ENCODE data around the gene PLXDC2. TPM values are rescaled to one million over a fixed set of nuclear protein-coding genes. Genes with fewer than 3 reads are reported as not detected.

PLXDC2 gene
- total RNA-seq, 1 experiment from 2014 or later, result 0.20 TPM

DNA sequence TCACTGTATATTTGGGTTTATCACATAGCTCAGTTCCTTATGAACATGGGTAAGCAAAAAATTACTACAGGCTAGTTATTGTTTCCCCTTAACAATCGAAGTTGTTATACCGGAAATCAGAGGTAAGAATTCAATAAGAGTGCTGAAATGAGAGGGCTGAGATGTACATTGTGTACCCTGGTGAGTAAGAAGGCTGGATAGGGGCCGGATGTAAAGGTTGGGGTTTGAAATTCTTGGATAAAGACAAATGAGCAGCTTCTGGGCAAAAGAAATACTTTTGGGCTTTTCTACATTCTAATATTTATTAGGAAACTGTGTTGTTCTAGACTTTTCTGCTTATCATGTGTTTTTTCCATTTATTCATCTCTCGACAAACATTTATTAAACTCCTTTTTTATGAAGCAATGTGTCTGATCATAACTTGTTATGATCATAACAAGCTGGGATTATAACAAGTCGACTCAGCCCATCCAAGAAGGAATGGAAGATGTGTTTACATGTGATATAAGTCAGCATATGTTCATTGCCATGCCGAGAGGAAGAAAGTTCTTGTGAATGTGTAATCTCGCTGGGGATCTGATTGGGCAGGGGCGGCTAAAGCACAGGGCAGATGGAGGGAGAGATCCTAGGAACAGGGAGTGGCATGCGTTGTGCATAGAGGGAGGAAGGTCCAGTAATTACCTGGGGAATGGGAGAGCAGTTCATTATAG is 155.3 kb downstream of the PLXDC2 start (continued):
- TF ChIP-seq, protein P1, sequence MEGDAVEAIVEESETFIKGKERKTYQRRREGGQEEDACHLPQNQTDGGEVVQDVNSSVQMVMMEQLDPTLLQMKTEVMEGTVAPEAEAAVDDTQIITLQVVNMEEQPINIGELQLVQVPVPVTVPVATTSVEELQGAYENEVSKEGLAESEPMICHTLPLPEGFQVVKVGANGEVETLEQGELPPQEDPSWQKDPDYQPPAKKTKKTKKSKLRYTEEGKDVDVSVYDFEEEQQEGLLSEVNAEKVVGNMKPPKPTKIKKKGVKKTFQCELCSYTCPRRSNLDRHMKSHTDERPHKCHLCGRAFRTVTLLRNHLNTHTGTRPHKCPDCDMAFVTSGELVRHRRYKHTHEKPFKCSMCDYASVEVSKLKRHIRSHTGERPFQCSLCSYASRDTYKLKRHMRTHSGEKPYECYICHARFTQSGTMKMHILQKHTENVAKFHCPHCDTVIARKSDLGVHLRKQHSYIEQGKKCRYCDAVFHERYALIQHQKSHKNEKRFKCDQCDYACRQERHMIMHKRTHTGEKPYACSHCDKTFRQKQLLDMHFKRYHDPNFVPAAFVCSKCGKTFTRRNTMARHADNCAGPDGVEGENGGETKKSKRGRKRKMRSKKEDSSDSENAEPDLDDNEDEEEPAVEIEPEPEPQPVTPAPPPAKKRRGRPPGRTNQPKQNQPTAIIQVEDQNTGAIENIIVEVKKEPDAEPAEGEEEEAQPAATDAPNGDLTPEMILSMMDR (IDR thresholded peaks at IDR 0.05 in 2 of 3, conservative IDR thresholded peaks at IDR 0.05 in 1 of 3; ENCODE audit: borderline replicate concordance in 1 of 3, insufficient read depth in 1 of 3, low read depth in 2 of 3, low read length in 2 of 3), result no peak
- TF ChIP-seq EZH2 (IDR thresholded peaks at IDR 0.05) (no peak), TCF7L2 (IDR thresholded peaks at IDR 0.05; ENCODE audit: borderline replicate concordance, extremely low read depth, insufficient read depth, insufficient read length) (no peak)

DNA sequence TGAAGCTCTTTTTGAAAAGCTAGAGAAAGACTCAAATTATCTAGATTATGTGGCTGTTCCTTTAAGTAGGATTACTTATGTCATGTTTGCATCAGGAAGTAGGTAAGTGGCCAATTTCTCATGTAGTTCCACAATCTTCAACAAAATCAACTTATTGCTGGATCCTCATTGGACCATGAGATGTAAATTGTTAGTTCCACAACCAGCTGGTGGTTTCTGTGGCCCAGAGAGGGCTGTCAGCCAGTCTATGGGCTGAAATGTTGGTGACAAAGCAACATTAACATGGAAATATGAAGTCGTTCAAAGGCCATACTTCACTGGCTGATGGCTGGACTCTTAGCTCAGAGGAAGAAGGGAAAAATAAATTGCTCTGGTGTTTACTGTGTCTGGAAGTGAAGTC is 157.9 kb downstream of the PLXDC2 start:
- CTCF ChIA-PET, result no interaction called here
- POLR2A ChIA-PET, result no interaction called here
- Histone ChIP-seq H3K36me3 (ENCODE audit: control insufficient read depth in 1 of 2, insufficient read depth in 2 of 2, low read length in 2 of 2) (no peaks in the 10 kb centered on the region), H3K9me3 (ENCODE audit: control insufficient read depth in 1 of 2, insufficient read depth in 1 of 2, low read depth in 1 of 2, low read length in 2 of 2) (peaks cover 0 to 8% of the 10 kb centered on the region in 2 experiments; a peak in 2 of 4 replicates), H3K27ac (ENCODE audit: low read depth, low read length) (no peak overlapping the region), H3K79me2 (ENCODE audit: insufficient read depth, low read length) (no peaks in the 10 kb centered on the region), H3K4me3 (replicated peaks in 1 of 2; ENCODE audit: low read depth in 1 of 2, low read length in 2 of 2) (no peak overlapping the region), H3K9me2 (ENCODE audit: insufficient read depth) (no peaks in the 10 kb centered on the region), H3K4me2 (ENCODE audit: low read length) (no peak overlapping the region), H3K4me1 (ENCODE audit: control insufficient read depth in 1 of 2, insufficient read depth in 2 of 2, low read length in 2 of 2) (no peaks in the 10 kb centered on the region), H4K20me1 (ENCODE audit: insufficient read depth) (no peaks in the 10 kb centered on the region), H2AFZ (ENCODE audit: low read depth, low read length, poor library complexity, severe bottlenecking) (no peak overlapping the region), H3K27me3 (ENCODE audit: insufficient read depth, low read length) (no peaks in the 10 kb centered on the region), H3K9ac (ENCODE audit: low read length) (no peak overlapping the region)
- TF ChIP-seq ELF1 (IDR thresholded peaks at IDR 0.05; ENCODE audit: borderline replicate concordance, low read depth) (no peak), TCF7L2 (IDR thresholded peaks at IDR 0.05; ENCODE audit: borderline replicate concordance, extremely low read depth, insufficient read depth, insufficient read length) (no peak), SP1 (IDR thresholded peaks at IDR 0.05; ENCODE audit: low read depth) (no peak), JUND (IDR thresholded peaks at IDR 0.05) (no peak), SIN3A (IDR thresholded peaks at IDR 0.05; ENCODE audit: low read depth) (no peak), EGR1 (IDR thresholded peaks at IDR 0.05; ENCODE audit: low read depth) (no peak), ZFX (IDR thresholded peaks at IDR 0.05) (no peak), RAD21 (IDR thresholded peaks at IDR 0.05; ENCODE audit: low read depth) (no peak), EZH2phosphoT487 (IDR thresholded peaks at IDR 0.05; ENCODE audit: borderline replicate concordance) (no peak), POLR2A (IDR thresholded peaks at IDR 0.05; ENCODE audit: borderline replicate concordance, extremely low read depth, insufficient read depth, insufficient read length) (no peak)
- TF ChIP-seq, protein P2, sequence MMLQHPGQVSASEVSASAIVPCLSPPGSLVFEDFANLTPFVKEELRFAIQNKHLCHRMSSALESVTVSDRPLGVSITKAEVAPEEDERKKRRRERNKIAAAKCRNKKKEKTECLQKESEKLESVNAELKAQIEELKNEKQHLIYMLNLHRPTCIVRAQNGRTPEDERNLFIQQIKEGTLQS (IDR thresholded peaks at IDR 0.05), result no peak
- TF ChIP-seq, protein P3, sequence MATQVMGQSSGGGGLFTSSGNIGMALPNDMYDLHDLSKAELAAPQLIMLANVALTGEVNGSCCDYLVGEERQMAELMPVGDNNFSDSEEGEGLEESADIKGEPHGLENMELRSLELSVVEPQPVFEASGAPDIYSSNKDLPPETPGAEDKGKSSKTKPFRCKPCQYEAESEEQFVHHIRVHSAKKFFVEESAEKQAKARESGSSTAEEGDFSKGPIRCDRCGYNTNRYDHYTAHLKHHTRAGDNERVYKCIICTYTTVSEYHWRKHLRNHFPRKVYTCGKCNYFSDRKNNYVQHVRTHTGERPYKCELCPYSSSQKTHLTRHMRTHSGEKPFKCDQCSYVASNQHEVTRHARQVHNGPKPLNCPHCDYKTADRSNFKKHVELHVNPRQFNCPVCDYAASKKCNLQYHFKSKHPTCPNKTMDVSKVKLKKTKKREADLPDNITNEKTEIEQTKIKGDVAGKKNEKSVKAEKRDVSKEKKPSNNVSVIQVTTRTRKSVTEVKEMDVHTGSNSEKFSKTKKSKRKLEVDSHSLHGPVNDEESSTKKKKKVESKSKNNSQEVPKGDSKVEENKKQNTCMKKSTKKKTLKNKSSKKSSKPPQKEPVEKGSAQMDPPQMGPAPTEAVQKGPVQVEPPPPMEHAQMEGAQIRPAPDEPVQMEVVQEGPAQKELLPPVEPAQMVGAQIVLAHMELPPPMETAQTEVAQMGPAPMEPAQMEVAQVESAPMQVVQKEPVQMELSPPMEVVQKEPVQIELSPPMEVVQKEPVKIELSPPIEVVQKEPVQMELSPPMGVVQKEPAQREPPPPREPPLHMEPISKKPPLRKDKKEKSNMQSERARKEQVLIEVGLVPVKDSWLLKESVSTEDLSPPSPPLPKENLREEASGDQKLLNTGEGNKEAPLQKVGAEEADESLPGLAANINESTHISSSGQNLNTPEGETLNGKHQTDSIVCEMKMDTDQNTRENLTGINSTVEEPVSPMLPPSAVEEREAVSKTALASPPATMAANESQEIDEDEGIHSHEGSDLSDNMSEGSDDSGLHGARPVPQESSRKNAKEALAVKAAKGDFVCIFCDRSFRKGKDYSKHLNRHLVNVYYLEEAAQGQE (IDR thresholded peaks at IDR 0.05; ENCODE audit: low read depth), result no peak
- TF ChIP-seq, protein P1 (IDR thresholded peaks at IDR 0.05 in 2 of 3, conservative IDR thresholded peaks at IDR 0.05 in 1 of 3; ENCODE audit: borderline replicate concordance in 1 of 3, insufficient read depth in 1 of 3, low read depth in 2 of 3, low read length in 2 of 3), result no peak
- TF ChIP-seq, protein P4, sequence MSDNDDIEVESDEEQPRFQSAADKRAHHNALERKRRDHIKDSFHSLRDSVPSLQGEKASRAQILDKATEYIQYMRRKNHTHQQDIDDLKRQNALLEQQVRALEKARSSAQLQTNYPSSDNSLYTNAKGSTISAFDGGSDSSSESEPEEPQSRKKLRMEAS (IDR thresholded peaks at IDR 0.05), result no peak
- intact Hi-C loops (cut with micrococcal nuclease), result no loop called here
- RAD21 ChIA-PET (ENCODE audit: low non-redundant PET in 1 of 2, low total read pairs in 2 of 2, uncharacterized antibody in 2 of 2, unreplicated experiment in 2 of 2), result no interaction called here
- ATAC-seq (no peak), DNase-seq (ENCODE audit: low read depth, low spot score) (no peak)
- no TSS peak for BruUV-seq (replicated peaks)

Measured in HCT116 (cell line).